Vagina (tissue), 2 donors: ENCODE data around the gene MTHFSD. TPM values are rescaled to one million over a fixed set of nuclear protein-coding genes. Genes with fewer than 3 reads are reported as not detected.

ENCODE experiments used
- DNase-seq, 2 donors: peaks; one replicate each; pipeline ENCODE4 v3.0.0-alpha.2; 2017; ENCODE audit errors: extremely low spot score in 2 of 2
- H3K27ac ChIP-seq: fragments of 200-600 bp; sonication (generic); one replicate; pipeline ENCODE4 v1.5.1; 2019
- H3K27me3 ChIP-seq: fragments of 200-600 bp; sonication (generic); one replicate; pipeline ENCODE4 v1.5.1; 2019
- H3K36me3 ChIP-seq, 2 donors: fragments of 200-600 bp; sonication (generic); one replicate each; pipeline ENCODE4 v1.5.1; 2017 to 2019
- H3K4me1 ChIP-seq: fragments of 200-600 bp; sonication (generic); one replicate; pipeline ENCODE4 v1.5.1; 2019
- H3K4me3 ChIP-seq, 2 donors: fragments of 200-600 bp; sonication (generic); 1 replicate in 1 of 2; 2 replicates in 1 of 2; pipeline ENCODE4 v1.5.1; 2016 to 2019
- H3K9me3 ChIP-seq: fragments of 200-600 bp; sonication (generic); one replicate; pipeline ENCODE4 v1.5.1; 2019
- CTCF ChIP-seq, 3 experiments: fragments of 450-650 bp in 2 of 3; fragments of 200-600 bp in 1 of 3; sonication (generic) in 1 of 3; IDR thresholded peaks; one replicate each; pipeline ENCODE4 v1.5.1; 2017 to 2019; ENCODE audit warnings: antibody characterized with exemption in 3 of 3, mild to moderate bottlenecking in 2 of 3, moderate library complexity in 2 of 3
- POLR2A ChIP-seq, 2 donors: fragments of 450-650 bp; IDR thresholded peaks; one replicate each; pipeline ENCODE4 v1.6.1; 2017; ENCODE audit warnings: antibody characterized with exemption in 2 of 2, mild to moderate bottlenecking in 2 of 2, moderate library complexity in 2 of 2
- POLR2AphosphoS5 ChIP-seq, 2 donors: sonication (generic); formaldehyde crosslinking; IDR thresholded peaks; one replicate each; pipeline ENCODE4 v1.9.0; 2017; ENCODE audit warnings: antibody characterized with exemption in 2 of 2, mild to moderate bottlenecking in 2 of 2, low read depth in 1 of 2; ENCODE audit not compliant: insufficient read depth in 1 of 2
- intact Hi-C: fragments of 100-400 bp; cut with DNase I; formaldehyde crosslinking; loops from one replicate; pipeline ENCODE4 v1.15.1; 2023
- total RNA-seq: library from RNA; depleted of rRNA; stranded (reverse); fragments of >200 nt; gene quantifications from one replicate; pipeline ENCODE4 v1.2.3, GENCODE V29; 2016

The MTHFSD gene
- total RNA-seq, 1 donor from 2014 or later, result 20.4 TPM

- peak overlapping the region; percentile 66 to 80 for H3K4me3 ChIP-seq
- intact Hi-C loops, result loop anchor here (5.0 kb wide), 1 partner anchor 168 kb away; no protein-coding TSS in a partner anchor
- peaks cover 0 to 7% of the 10 kb centered on the region in 2 donors for H3K36me3 ChIP-seq
- H3K9me3 ChIP-seq, result no peaks in the 10 kb centered on the region
- H3K27ac ChIP-seq, result peak overlapping the region; percentile 94
- TF ChIP-seq POLR2AphosphoS5 (IDR thresholded peaks at IDR 0.05; ENCODE audit: insufficient read depth in 1 of 2, low read depth in 1 of 2), result peak in 1 of 2 donors; percentile 90
- no peak for TF ChIP-seq CTCF (IDR thresholded peaks at IDR 0.05)
- TF ChIP-seq POLR2A (IDR thresholded peaks at IDR 0.05), result peak in 1 of 2 donors; percentile 58
- no peaks in the 10 kb centered on the region for H3K27me3 ChIP-seq
- peaks cover 64% of the 10 kb centered on the region for H3K4me1 ChIP-seq
- no peak for DNase-seq
These were observed 45.1 kb downstream of the MTHFSD start for GRCh38 chr16:86509759-86510464.

- H3K36me3 ChIP-seq, result peaks cover 0 to 7% of the 10 kb centered on the region in 2 donors
- no peaks in the 10 kb centered on the region for H3K9me3 ChIP-seq
- TF ChIP-seq POLR2A (IDR thresholded peaks at IDR 0.05) (no peak), CTCF (IDR thresholded peaks at IDR 0.05) (no peak), POLR2AphosphoS5 (IDR thresholded peaks at IDR 0.05; ENCODE audit: insufficient read depth in 1 of 2, low read depth in 1 of 2) (no peak)
- no peaks in the 10 kb centered on the region for H3K27me3 ChIP-seq
- peak overlapping the region; percentile 94 for H3K27ac ChIP-seq
- no peak for DNase-seq
- H3K4me3 ChIP-seq, result peak overlapping the region; percentile 66 to 80
- H3K4me1 ChIP-seq, result peaks cover 69% of the 10 kb centered on the region
- intact Hi-C loops, result no loop called here
These were observed 45.9 kb downstream of the MTHFSD start for GRCh38 chr16:86508947-86509758.

- Histone ChIP-seq H3K9me3 (no peaks in the 10 kb centered on the region), H3K27ac (peak overlapping the region; percentile 94), H3K4me3 (peak overlapping the region; percentile 66 to 80), H3K4me1 (peaks cover 63% of the 10 kb centered on the region), H3K36me3 (peaks cover 0 to under 1% of the 10 kb centered on the region in 2 donors), H3K27me3 (no peaks in the 10 kb centered on the region)
- intact Hi-C loops, result no loop called here
- no peak for DNase-seq
- TF ChIP-seq CTCF (IDR thresholded peaks at IDR 0.05), result no peak
- TF ChIP-seq POLR2A (IDR thresholded peaks at IDR 0.05), result peak in 1 of 2 donors; percentile 2
These were observed 46.7 kb downstream of the MTHFSD start for GRCh38 chr16:86508028-86508946.

- no peak for DNase-seq
- Histone ChIP-seq H3K4me3 (peak overlapping the region; percentile 66 to 80), H3K4me1 (peaks cover 54% of the 10 kb centered on the region), H3K36me3 (no peaks in the 10 kb centered on the region), H3K9me3 (no peaks in the 10 kb centered on the region), H3K27me3 (no peaks in the 10 kb centered on the region), H3K27ac (peak overlapping the region; percentile 94)
- TF ChIP-seq POLR2A (IDR thresholded peaks at IDR 0.05), result no peak
- TF ChIP-seq CTCF (IDR thresholded peaks at IDR 0.05), result no peak
- TF ChIP-seq POLR2AphosphoS5 (IDR thresholded peaks at IDR 0.05; ENCODE audit: insufficient read depth in 1 of 2, low read depth in 1 of 2), result no peak
- intact Hi-C loops, result no loop called here
These were observed 47.6 kb downstream of the MTHFSD start for GRCh38 chr16:86507173-86508027.
